ENCODE data around the gene HLA-DPB1.

Gene HLA-DPB1

GRCh38 chr6:33075568-33076405 lies at the start of gene HLA-DPB1:
Gene HLA-DPB1, plus strand, starts transcription at chr6:33075990. Its CDS starts 52 bp downstream, at chr6:33076042.
- no peak for TF ChIP-seq CTCF (conservative IDR thresholded peaks at IDR 0.05)
- no peak within 1 kb of the TSS for H3K27ac ChIP-seq

DNA sequence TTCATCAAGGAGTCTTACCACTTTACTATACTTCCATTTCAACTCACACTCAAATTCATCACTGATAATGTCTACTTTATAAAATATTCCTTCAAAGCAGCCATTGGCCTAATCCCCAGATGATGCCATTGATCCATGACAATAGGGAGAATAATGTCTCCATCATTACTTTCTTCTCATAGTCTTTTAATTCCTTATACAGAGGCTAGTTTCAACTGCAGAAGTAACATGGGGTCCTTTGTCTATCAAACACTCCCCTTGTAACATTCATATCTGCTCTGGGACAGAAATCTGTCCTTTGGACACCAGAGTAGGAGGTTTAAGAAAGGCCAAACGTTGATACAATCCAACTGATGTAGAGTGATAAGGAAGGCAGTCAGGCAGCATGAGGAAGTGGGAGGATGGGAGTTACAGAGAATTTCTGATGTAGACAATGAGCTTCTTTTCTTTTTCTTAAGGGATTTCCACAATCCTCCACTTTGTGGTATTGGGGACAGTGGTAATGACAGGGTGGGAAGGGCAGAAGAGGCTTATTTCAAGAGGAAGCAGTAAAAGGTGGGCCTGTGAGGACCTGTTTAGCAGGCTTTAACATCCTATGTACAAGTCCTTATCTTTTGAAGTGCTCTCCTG lies 47.5 kb upstream of the HLA-DPB1 start:
- TF ChIP-seq CTCF (conservative IDR thresholded peaks at IDR 0.05): no peak
- peak overlapping the region; percentile 36; the same call in 1 of the 2 replicates for H3K27ac ChIP-seq

DNA sequence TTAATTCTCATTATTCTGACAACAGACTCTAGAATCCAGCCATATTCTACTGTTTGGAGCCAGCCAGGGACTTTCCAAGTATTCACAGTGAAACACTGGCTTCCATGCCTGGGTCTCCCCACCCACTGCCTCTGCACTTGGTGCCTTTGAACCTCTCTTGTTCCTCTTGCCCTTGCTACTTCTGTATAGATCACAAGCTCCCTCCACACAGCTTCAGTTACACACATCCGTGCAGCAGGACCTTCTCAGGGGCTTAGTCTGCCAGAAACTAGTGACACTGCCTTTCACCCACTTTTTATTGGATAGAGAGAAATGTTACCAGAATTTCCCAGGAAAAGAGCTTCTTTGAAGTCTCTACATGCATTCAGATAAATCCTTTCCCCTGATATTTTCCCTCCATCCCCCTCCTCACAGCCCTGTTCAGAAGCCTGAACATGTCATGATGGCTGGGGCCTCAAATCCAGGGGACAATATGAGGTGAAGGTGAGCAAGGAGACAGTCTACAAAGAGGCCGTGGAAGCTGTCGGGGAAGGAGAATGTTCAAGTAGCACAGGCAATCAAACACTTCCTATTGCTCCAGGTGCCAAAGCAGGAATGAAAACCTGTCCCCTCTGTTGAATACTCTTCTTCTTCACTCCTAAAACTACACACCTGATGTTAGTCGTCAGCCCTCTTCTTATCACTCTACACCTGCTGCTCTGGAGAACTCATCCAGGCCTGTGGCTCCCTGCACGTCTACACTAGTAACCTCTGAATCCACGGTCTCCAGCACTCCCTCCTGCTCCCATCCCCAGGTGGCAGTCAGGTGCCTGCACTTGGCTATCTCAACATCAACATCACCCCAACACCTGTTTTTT lies 46.2 kb upstream of the HLA-DPB1 start:
- peak overlapping the region; percentile 36; the same call in 1 of the 2 replicates for H3K27ac ChIP-seq
- no peak for TF ChIP-seq CTCF (conservative IDR thresholded peaks at IDR 0.05)

GRCh38 chr6:33030245-33030644 lies 45.5 kb upstream of the HLA-DPB1 start:
- no peak for TF ChIP-seq CTCF (conservative IDR thresholded peaks at IDR 0.05)
- H3K27ac ChIP-seq: no peak overlapping the region

DNA sequence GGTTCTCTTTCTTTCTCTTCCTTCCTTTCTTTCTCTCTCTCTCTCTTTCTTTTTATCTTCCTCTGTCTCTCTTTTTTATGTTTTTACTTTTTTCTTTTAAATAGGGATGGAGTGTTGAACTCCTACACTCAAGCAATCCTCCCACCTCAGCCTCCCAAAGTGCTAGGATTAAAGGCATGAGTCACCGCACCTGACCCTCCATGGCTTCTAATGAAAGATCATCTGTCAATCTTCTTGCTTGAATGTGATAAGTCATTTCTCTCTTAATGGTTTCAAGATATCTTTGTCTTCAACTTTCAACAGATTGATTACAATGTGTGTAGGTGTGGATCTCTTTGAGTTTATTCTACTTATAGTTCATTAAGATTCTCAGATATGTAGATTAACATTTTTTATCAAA lies 41.2 kb upstream of the HLA-DPB1 start:
- no peak for TF ChIP-seq CTCF (conservative IDR thresholded peaks at IDR 0.05)
- no peak overlapping the region for H3K27ac ChIP-seq

GRCh38 chr6:33036535-33036934 lies 39.3 kb upstream of the HLA-DPB1 start:
- no peak overlapping the region for H3K27ac ChIP-seq
- TF ChIP-seq CTCF (conservative IDR thresholded peaks at IDR 0.05): no peak

GRCh38 chr6:33040157-33040556 lies 35.6 kb upstream of the HLA-DPB1 start:
- no peak overlapping the region for H3K27ac ChIP-seq
- TF ChIP-seq CTCF (conservative IDR thresholded peaks at IDR 0.05): no peak
